ENCODE data around the gene USP13.

DNA sequence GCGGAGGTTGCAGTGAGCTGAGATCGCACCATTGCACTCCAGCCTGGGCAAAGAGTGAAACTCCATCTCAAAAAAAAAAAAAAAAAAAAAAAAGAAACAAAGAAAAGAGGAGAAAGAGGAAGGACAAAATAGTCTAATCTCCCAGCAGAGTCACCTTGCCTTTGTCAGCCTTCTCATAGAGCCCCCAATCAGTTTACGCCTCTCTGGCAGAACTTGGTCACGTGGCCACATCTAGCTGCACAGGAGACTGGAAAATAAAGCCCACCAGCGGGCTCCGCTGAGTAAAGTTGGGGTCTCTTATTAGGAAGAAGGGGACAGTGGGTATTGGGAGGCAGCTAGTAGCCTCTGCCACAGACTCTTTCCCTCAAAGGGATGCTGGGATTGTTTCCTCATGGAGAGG, 41.9 kb downstream of the USP13 start:
- TF ChIP-seq, protein P1, sequence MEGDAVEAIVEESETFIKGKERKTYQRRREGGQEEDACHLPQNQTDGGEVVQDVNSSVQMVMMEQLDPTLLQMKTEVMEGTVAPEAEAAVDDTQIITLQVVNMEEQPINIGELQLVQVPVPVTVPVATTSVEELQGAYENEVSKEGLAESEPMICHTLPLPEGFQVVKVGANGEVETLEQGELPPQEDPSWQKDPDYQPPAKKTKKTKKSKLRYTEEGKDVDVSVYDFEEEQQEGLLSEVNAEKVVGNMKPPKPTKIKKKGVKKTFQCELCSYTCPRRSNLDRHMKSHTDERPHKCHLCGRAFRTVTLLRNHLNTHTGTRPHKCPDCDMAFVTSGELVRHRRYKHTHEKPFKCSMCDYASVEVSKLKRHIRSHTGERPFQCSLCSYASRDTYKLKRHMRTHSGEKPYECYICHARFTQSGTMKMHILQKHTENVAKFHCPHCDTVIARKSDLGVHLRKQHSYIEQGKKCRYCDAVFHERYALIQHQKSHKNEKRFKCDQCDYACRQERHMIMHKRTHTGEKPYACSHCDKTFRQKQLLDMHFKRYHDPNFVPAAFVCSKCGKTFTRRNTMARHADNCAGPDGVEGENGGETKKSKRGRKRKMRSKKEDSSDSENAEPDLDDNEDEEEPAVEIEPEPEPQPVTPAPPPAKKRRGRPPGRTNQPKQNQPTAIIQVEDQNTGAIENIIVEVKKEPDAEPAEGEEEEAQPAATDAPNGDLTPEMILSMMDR (IDR thresholded peaks at IDR 0.05): no peak
- no peak for TF ChIP-seq POLR2A (IDR thresholded peaks at IDR 0.05)

All from right lobe of liver (tissue), 4 donors.